ENCODE measurements around the gene HIVEP2. TPM values are rescaled to one million over a fixed set of nuclear protein-coding genes. Genes with fewer than 3 reads are reported as not detected.

HIVEP2 gene
- total RNA-seq, 1 experiment from 2014 or later: 4.2 TPM

- Histone ChIP-seq H2BK5ac (ENCODE audit: insufficient read length, low read length) (no peak overlapping the region), H2BK12ac (ENCODE audit: insufficient read length, low read depth, low read length) (no peak overlapping the region), H3K79me1 (ENCODE audit: insufficient read depth, low read depth, low read length, poor library complexity, severe bottlenecking) (no peaks in the 10 kb centered on the region), H3K18ac (ENCODE audit: insufficient read length, low read depth, low read length) (no peak overlapping the region), H2BK15ac (ENCODE audit: low read depth, low read length) (no peak overlapping the region), H2AK5ac (ENCODE audit: insufficient read length, low read length) (no peak overlapping the region), H2BK120ac (ENCODE audit: low read depth, low read length, poor library complexity, severe bottlenecking) (no peak overlapping the region), H3K4me2 (ENCODE audit: insufficient read depth, insufficient read length, low read length) (no peak overlapping the region), H3K9me3 (ENCODE audit: control insufficient read depth, low read depth, low read length) (no peaks in the 10 kb centered on the region), H3K27me3 (ENCODE audit: insufficient read depth, low read length) (no peaks in the 10 kb centered on the region), H3K79me2 (ENCODE audit: insufficient read depth, low read length) (no peaks in the 10 kb centered on the region), H3T11ph (ENCODE audit: low read length) (no peak overlapping the region), H3K27ac (ENCODE audit: insufficient read length, low read depth, low read length) (no peak overlapping the region), H3K4ac (ENCODE audit: low read depth, low read length) (no peak overlapping the region), H4K8ac (replicated peaks; ENCODE audit: insufficient read length, low read depth, low read length) (no peak overlapping the region), H4K20me1 (ENCODE audit: control insufficient read depth, insufficient read depth, insufficient read length) (no peaks in the 10 kb centered on the region), H3K9ac (ENCODE audit: extremely low read depth, insufficient read length, low read length) (no peak overlapping the region), H3K4me1 (ENCODE audit: insufficient read depth, low read length) (no peaks in the 10 kb centered on the region), H3K23ac (ENCODE audit: insufficient read length, low read depth, low read length) (no peak overlapping the region), H2AFZ (ENCODE audit: low read length) (no peak overlapping the region), H2BK20ac (ENCODE audit: low read depth, low read length, poor library complexity, severe bottlenecking) (no peak overlapping the region), H3K14ac (ENCODE audit: insufficient read depth, low read length) (no peak overlapping the region), H4K91ac (ENCODE audit: insufficient read length, low read depth, low read length) (no peak overlapping the region), H3K56ac (ENCODE audit: insufficient read length, low read depth, low read length) (no peak overlapping the region), H4K5ac (ENCODE audit: insufficient read length, low read depth, low read length) (no peak overlapping the region), H3K23me2 (ENCODE audit: insufficient read length, low read depth, low read length, poor library complexity, severe bottlenecking) (no peaks in the 10 kb centered on the region)
- no peak for TF ChIP-seq CTCF (conservative IDR thresholded peaks at IDR 0.05)
- no peak for DNase-seq
- peaks cover 0 to 6% of the 10 kb centered on the region in 2 experiments; a peak in 2 of 4 replicates for H3K4me1 Mint-ChIP-seq
- H3K9me3 Mint-ChIP-seq: no peaks in the 10 kb centered on the region
- no peaks in the 10 kb centered on the region for H3K27me3 Mint-ChIP-seq (ENCODE audit: low read depth)
- H3K4me3 Mint-ChIP-seq: no peak overlapping the region
- no peak overlapping the region; a peak in 1 of 7 replicates for H3K27ac Mint-ChIP-seq
- no peaks in the 10 kb centered on the region for H3K36me3 Mint-ChIP-seq (ENCODE audit: insufficient read depth in 1 of 3, low read depth in 3 of 3)
- WGBS (ENCODE audit: extremely low coverage, insufficient read length, low lambda C conversion rate): no CpG with 5 or more reads among the region's 10 CpGs
Measured at GRCh38 chr6:142900227-142900971, 44.6 kb downstream of the HIVEP2 start.
